HG03135 (cell line): ENCODE data around the gene PDGFC.
"Not testable (repeated sequence)": the region's sequence is repeated elsewhere in the genome, so short reads cannot be mapped to it uniquely, and the experiment has no call there.

Experiments used
- ATAC-seq: cut with Tn5 transposase; IDR thresholded peaks from one replicate; pipeline ENCODE4 v1.9.1; 2021; ENCODE audit warnings: mild to moderate bottlenecking, moderate library complexity; ENCODE audit not compliant: unreplicated experiment

The PDGFC gene

DNA sequence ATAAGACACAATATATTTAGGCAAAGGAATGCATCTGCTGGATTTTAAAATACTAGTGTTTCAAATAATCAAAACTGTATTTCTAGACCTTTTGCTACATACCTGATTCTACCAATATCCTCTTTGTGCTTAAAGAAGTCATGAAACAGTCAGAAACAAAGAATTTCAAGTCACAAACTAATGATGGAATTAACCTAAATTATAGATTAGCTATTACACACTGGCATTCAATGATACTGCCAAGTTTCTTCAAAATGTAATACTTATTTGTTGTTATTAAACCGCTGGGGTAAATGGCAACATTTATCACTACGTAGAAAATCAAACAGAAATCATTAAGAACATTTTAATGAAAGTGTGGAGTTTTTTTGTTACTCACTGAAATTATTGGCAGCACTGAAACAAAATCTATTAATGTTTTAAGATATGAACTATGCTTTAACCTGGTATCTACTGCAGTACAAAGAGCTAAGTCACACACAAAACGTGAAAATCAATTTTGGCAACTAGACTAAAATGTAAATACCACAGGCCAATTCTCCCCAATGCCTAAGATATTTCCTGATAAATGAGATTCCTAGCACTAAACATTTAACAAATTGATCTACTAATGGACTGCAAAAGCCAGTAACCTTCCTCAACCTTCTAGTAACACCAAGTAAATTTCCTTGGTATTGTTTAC lies 19.4 kb downstream of the PDGFC start:
- no peak for ATAC-seq

DNA sequence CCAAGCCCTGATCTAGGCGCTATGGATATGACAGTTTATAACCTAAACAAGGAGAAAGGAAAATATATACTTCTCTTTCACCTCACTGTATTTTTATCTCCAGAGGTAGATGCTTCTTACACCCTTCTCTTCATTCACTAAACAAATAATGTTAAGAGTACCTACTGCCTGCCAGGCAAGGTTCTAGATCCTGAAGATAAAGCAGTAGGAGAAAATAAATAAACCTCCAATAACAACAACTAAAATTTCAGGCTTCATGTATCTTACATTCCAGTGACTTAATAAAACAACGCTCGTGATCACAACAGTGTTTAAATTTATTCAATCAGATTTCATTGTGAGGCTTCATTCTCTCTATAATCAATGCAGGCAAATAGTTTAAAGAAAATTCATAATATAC lies 20.7 kb downstream of the PDGFC start:
- no peak for ATAC-seq

DNA sequence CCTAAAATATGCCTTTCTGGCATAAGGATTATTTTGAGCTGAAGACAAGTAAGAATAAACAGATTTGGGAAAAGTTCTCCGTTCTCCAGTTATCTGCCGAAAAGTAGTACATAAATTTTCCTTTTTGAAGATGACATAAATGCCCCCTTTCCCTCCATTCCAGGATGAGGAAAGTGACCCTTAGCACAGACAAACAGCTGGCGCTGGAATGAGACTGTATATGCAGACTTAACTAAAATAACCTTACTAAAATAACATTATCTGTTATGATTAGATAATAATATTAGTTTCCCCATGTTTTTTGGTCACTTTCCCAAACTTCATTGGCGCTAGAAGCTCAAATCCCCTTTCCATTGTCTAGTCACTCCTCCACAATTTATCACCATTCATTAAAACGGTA lies 21.5 kb downstream of the PDGFC start:
- no peak for ATAC-seq

DNA sequence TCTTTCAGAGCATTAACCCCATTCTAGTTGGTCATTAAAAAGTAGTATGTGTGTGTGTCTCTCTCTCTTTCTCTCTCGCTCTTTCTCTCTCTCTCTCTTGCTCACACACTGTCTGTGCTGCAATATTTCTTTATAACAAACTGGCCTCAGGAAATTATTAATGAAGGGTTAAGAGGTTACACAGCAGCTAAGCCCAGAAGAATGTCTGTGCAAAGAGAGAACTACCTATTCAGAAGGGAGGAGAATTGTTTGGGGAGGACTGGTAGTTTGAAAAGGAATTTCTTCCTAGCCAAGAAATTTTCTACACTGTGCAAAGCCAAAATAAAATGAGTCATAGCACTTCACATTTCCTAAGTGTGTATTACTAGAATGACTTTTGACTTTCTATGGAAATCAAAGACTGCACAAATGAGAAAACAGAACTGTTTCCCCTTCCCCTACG lies 22.2 kb downstream of the PDGFC start:
- no peak for ATAC-seq

DNA sequence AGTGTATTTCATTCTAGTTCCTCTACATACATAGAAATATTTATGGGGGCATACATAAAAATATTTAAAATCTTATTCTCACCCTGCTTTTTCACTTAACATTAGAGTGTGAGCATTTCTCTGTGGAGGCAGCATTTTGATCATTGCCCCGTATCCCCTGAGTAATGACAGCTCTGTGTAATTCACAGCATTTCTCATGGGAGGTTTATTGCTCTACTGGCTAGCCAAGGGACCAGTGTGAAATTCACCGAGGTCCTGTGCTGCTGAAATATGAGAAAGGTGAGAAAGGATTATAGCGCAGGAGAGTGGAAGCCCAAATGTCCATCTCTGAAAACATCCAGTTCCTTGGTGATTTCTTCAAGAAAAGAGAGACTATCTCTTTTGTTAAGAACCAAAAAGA lies 22.9 kb downstream of the PDGFC start:
- ATAC-seq, result no peak

DNA sequence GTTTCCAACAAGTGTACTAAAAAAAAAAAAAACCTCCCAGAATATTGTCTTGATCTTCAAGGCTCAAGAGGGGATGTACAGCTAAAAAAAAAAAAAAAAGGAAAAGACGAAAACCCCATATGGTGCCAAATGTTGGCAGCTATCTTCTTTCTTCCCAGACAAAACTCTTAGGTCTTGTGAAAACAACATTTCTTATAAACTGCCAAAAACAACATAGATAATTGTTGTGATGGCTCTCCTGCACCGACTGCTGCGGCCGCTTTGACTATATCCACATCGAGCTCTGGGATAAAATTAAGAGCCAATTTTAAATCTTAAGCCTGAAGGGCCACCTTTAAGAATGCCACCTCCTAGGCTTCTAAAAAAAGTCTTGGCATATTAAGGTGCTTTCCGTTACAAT lies 23.5 kb downstream of the PDGFC start:
- no peak for ATAC-seq

DNA sequence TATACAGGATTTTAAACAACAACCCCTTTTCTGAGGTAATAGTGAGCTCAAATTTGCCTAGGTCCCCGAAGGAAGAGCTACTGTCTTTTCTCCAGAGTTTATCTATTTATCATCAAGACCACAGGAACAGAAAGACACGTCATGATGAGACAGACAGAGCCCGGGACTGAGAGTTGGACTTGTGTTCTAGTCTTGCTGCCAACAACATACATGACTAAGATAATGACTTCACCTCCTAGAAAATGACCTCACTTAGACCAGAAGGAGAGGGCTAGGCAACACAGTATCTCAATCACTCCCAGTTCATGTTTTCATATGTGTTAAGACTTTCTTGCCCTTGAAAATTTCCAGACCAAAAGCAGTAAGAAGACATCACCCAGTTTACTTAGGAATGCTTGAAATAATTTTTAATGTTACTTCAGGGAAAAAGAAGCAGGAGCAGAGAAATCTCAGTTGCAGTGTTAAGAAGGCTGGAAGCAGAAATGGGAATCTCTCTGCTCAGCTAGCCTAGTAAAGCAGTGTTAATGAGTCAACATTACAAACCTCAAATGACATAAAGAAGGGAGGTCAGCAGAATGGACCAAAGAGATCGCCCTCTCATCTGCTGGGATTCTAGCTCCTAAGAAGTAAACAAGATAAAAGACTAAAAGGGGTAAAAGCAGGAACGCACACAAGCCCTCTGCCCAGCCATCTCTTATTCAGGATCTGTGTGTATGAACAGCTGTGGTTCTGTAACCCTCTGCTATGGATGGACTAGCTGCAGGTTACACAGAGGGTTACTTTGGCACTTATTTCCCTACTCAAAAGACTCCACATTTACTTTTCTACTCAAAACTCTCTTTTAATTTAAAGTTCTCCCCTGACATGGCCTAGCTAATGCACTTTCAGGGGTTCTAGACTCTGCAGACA lies 24.8 kb downstream of the PDGFC start:
- no peak for ATAC-seq

DNA sequence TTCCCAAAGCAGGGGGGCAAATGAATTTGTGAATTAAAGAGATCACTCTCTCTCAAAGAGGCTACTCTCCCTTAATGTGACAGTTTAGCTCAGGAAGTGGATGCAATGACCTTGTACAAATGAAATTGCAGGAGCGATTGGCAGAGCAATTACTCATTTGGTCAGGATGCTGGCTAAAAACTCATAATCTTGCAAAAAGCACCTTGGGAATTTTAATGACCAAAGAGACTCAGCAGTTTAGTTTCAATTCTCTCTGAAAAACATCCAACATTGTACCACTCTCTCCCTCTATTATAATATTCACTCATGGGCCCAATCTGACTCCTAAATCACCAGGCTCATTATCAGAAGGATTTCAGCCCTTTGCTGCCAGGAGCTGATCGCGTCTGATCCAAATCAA lies 26.1 kb downstream of the PDGFC start:
- no peak for ATAC-seq

DNA sequence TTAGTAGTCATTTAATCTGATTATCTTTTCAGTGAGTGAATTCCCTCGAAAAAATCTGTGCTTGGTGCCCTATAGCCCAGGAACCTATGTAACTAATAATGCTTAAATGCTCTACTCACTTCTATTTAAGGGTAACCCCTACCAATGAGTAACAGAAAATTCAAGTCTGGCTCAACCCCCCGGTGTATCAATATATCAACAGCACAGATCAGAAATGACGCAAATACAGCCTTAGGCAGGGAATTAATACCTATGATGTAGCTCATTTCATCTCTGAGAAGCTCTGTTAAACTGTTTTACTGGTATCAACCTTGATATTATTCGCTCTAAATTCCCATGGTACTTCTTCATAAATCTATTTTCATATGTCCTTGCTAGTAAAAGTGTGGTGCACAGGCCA lies 28.6 kb downstream of the PDGFC start:
- no peak for ATAC-seq

DNA sequence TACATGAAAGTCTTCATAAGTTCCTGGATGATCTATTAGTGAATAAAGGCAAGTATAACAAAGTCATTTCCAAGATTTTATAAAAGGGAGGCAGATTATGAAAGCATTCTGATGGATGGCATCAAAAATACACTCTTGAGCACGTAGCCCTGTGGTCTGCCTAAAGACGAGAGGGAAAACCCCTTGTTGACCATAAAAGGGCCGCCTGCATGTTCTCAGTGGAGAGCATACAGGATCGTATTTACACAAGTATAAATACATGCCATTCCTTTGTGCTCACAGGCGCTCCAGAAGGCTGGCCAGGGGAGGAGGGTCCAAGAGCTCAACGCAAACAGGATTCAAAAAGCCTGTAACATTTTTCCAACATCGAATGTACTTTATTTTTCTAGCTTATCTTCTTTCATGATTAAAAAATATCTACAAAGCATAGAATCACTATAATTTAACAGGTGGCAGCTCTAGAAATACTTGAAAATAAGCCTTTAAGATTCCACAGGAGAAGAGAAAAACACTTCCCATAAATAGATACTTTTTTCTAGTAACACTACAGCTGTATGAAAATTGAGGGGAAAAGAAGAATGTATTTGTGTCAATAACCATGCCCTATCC lies 29.6 kb downstream of the PDGFC start:
- no peak for ATAC-seq

DNA sequence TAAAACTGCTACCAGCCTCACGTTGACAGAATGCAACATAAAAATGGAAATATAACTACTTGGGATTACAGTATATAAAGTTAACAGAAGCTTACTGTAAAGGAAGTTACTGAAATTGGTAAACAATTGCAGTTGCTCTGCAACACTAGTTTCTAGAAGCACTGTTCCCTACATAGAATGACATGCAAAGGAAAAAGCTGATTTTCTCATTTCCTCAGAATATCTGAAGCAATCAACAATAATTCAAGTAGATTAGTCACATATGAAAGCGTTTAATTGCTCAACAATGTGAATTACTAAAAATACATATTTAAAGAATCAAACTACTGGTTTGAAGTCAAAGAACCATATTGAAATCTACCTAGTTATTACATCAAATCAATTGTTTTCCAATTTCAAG lies 31.8 kb downstream of the PDGFC start:
- ATAC-seq, result no peak

DNA sequence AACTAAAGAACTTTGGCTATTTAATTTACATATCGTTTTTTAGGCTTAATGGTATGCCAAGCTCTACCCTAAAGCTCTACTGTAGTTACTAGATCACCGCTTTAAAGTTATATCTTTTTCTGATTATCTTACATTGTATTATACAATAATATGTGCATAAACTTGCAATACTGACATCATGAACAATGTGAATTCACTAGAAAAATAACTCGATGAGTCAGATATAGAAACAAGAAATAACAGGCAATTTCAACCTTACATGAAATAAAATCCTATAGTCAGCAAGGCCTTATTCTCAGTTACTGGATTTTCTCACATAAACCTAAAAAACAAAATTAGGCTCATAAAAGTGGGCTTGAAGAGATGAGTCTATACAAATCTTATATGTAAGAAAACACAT lies 32.5 kb downstream of the PDGFC start:
- ATAC-seq, result no peak

DNA sequence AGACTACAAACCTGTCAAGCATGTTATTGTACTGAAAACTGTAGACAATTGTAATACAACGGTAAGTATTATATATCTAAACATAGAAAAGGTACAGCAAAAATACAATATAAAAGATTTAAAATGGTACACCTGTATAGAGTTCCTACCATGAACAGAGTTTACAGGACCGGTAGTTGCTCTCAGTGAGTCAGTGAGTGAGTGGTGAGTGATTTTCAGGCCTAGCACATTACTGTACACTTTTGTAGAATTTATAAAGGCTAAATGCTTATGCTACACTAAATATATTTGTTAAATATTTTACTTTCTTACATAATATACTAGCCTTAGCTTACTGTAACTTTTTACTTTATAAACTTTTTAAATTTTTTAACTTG lies 37.4 kb downstream of the PDGFC start:
- ATAC-seq, result no peak

DNA sequence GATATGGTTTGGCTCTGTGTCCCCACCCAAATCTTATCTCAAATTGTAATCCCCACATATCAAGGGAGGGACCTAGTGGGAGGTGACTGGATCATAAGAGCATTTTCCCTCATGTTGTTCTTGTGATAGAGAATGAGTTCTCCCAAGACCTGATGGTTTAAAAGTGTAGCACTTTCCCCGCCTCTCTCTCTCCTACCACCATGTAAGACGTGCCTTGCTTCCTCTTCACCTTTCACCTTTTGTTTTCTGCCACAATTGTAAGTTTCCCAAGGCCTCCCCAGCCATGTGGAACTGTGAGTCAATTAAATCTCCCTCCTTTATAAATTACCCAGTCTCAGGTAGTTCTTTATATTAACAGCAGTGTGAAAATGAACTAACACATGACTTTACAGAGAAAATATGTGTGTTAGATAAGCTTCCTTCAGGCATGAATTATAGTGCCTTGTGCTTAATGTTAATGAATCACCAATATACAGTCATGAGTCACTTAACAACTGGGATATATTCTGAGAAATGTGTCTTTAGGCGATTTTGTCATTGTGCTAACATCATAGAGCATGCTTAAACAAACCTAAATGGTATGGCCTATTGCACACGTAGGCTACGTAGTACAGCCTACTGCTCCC lies 37.9 kb downstream of the PDGFC start:
- ATAC-seq, result no peak

DNA sequence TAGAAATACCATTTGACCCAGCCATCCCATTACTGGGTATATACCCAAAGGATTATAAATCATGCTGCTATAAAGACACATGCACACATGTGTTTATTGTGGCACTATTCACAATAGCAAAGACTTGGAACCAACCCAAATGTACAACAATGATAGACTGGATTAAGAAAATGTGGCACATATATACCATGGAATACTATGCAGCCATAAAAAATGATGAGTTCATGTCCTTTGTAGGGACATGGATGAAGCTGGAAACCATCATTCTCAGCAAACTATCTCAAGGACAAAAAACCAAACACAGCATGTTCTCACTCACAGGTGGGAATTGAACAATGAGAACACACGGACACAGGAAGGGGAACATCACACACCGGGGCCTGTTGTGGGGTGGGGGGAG lies 39.2 kb downstream of the PDGFC start:
- not testable (repeated sequence) for ATAC-seq

DNA sequence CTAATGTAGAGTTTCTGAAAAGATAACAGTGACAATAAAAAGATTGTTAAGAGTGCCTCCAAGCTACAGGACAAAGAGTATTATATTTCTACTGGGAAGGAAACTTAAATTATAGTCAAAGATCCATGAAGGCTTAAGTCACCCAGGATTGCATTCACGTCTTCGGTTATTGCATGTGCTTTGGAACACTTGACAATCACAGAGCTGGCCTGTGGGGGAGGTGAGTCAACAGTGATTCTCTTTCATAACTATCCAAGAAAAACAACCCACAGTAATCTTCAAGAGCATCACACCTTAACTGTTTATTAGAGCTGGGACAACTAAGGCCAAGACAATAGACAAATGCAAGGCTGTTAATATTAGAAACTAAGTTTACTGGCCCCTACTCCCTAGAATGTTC lies 40.3 kb downstream of the PDGFC start:
- no peak for ATAC-seq

DNA sequence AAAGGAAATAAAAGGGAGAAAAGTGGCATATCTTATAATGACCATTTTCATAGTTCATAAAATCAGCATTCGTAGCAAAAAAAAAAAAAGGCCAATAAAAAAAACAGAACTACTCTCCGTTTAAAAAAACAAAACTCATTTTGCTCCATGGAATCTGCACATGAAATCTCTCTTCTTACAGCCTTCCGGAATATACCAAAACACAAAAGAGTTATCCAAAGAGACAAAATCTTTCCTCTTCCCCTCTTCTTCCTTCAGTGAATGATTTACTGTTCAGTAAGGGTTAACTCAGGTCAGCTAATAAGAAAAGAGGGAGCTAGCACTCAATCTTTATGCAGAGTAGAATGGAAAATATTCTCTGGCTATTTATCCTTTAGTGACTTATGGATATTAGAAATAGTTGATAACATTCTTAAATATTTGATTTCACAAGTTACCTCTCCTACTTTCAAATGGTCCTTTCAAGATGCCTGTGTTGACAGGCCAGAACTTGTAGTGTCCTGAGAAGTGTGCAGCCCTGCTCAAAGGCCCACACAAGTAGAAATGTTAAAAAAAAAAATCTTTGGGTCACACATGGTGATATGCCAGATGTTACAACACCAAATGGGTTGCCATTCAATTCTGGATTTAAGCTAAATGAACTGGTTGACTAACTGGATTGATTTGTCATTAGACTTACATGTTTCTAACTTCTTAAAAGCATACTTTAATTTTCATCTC lies 42.1 kb downstream of the PDGFC start:
- ATAC-seq, result no peak

DNA sequence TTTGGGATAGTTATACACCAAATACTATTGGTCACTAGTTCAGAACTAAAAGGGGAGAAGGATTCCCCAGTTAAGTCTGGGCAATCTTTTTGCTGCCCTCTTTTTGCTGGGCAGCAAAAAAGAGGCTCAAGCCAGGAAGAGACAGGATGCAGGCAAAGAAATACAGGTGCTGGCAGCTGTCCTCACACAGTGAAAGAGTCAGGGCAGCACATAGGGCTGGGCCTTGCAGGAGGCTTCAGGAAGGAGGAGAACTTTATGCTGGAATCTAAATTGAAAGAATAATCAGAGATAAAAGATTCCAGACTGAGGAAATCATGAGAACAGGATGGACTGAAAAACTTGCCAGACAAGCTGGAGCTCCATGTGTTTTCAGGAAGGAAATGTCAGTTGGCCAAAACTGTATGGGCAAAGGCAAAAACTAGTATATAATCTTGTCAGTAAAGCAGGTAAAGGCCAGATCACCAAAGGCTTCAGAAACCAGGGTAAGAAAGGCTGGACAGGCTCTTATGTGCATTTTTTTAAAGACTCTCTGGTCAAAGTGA lies 46.8 kb downstream of the PDGFC start:
- no peak for ATAC-seq

DNA sequence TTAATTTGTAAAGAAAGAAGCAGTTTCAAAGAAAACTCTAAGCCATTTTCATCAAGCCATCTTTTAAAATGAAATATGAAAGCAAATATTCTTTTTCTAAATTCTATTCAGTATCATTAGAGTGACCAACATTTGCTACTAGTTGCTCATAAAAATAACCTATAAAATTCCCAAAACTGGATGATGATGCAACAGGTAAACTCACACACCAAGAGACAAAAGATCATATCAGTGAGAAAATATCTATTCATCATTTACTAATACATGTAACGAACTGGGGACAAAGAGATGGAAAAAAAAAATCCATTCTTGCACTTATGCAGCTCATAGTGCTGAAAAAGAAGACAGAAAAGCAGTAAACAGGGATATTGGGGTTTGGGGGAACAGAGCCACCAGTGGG lies 48.1 kb downstream of the PDGFC start:
- no peak for ATAC-seq

DNA sequence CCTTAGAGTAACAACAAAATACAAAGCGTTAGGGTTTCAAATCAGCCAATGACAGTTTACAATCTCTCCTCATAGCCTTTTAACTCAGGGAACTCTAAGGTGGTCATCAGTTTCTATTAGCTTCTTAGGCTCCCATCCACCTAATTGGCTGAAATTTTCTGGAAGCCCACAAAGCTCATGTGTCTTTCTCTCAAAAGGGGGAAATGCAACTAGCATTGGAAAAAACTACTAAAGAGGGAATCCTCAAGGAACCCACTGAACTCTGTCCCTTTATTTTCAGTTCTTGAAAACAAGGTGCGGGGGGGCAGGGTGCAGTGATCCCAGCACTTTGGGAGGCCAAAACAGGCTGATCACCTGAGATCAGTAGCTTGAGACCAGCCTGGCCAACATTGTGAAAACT lies 56.4 kb downstream of the PDGFC start:
- ATAC-seq, result no peak

DNA sequence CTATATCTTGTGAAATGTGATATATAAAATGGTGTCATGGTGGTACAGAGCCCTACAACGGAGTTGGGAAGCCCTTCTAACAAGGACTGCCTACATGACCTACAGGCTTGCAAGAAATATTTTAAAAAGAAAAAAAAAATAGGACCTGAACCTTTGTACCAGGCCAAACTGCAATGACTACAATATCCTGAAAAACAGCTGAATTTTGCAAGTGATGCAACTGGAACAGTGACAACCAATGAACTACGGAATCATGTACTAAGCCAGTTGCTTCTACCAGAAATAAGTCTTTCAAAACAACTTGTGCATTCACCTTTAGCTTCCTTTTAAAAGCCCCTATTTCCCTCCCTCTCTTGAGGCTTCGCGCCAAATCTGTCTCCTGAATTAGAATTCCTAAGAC lies 58.4 kb downstream of the PDGFC start:
- no peak for ATAC-seq
